GM23248 (cell line): ENCODE measurements around the gene SMIM3.
"Not testable (repeated sequence)": the region's sequence is repeated elsewhere in the genome, so short reads cannot be mapped to it uniquely, and the experiment has no call there.

Experiments
- EZH2 ChIP-seq: fragments of 200-600 bp; sonication (generic); IDR thresholded peaks from 2 replicates; pipeline ENCODE4 v1.6.1; 2018; ENCODE audit warnings: antibody characterized with exemption, mild to moderate bottlenecking; ENCODE audit not compliant: insufficient read depth, poor library complexity, severe bottlenecking
- EZH2phosphoT487 ChIP-seq: fragments of 200-600 bp; sonication (generic); IDR thresholded peaks from 2 replicates; pipeline ENCODE4 v1.6.1; 2018; ENCODE audit warnings: antibody characterized with exemption, moderate library complexity, mild to moderate bottlenecking, low read depth; ENCODE audit not compliant: insufficient read depth

DNA sequence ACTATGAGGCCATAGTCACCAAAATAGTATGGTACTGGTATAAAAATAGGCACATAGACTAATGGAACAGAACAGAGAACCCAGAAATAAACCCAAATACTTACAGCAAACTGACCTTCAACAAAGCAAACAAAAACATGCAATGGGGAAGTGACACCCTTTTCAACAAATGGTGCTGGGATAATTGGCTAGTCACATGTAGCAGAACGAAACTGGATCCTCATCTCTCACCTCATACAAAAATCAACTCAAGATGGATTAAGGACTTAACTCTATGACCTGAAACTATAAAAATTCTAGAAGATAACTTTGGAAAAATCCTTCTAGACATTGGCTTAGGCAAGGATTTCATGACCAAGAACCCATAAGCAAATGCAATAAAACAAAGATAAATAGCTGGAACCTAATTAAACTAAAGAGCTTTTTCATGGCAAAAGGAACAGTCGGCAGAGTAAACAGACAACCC, 14.9 kb downstream of the SMIM3 start:
- TF ChIP-seq EZH2phosphoT487, EZH2: not testable (repeated sequence)
